WERI-Rb-1 (cell line): ENCODE results near the gene OSBPL8.
"Not testable (repeated sequence)": the region's sequence is repeated elsewhere in the genome, so short reads cannot be mapped to it uniquely, and the experiment has no call there.

Source experiments
- DNase-seq: peaks from one replicate; pipeline ENCODE4 v3.0.0-alpha.2; 2020
- H3K27ac ChIP-seq: fragments of 250-450 bp; sonication (Bioruptor Pico); 2 replicates; pipeline ENCODE4 v1.5.1; 2020; ENCODE audit warnings: mild to moderate bottlenecking, moderate library complexity
- H3K27me3 ChIP-seq: fragments of 250-450 bp; sonication (Bioruptor Pico); 2 replicates; pipeline ENCODE4 v1.5.1; 2021; ENCODE audit warnings: mild to moderate bottlenecking, low read depth, moderate library complexity; ENCODE audit not compliant: insufficient read depth, severe bottlenecking
- H3K36me3 ChIP-seq: fragments of 250-450 bp; sonication (Bioruptor Pico); 2 replicates; pipeline ENCODE4 v1.5.1; 2020; ENCODE audit warnings: mild to moderate bottlenecking, moderate library complexity
- H3K4me3 ChIP-seq: 2 replicates; pipeline ENCODE4 v1.5.1; 2011; ENCODE audit warnings: low read depth, mild to moderate bottlenecking, control low read depth, low read length
- H3K9me3 ChIP-seq: fragments of 250-450 bp; sonication (Bioruptor Pico); 2 replicates; pipeline ENCODE4 v1.5.1; 2021; ENCODE audit warnings: mild to moderate bottlenecking, moderate library complexity; ENCODE audit not compliant: severe bottlenecking
- CTCF ChIP-seq: IDR thresholded peaks from 2 replicates; pipeline ENCODE4 v1.5.1; 2011; ENCODE audit warnings: low read depth, mild to moderate bottlenecking, control low read depth, inconsistent platforms, low read length

Gene OSBPL8

GRCh38 chr12:76518699-76519098 lies 40.9 kb downstream of the OSBPL8 start:
- peaks cover 20% of the 10 kb centered on the region for H3K36me3 ChIP-seq
- no peak for DNase-seq
- H3K27me3 ChIP-seq: no peaks in the 10 kb centered on the region
- no peak for TF ChIP-seq CTCF
- no peaks in the 10 kb centered on the region for H3K9me3 ChIP-seq
- H3K27ac ChIP-seq: no peak overlapping the region
- no peak overlapping the region for H3K4me3 ChIP-seq

- TF ChIP-seq CTCF: no peak
- DNase-seq: no peak
- no peak overlapping the region for H3K27ac ChIP-seq
- H3K36me3 ChIP-seq: peaks cover 13% of the 10 kb centered on the region
- no peak overlapping the region for H3K4me3 ChIP-seq
- no peaks in the 10 kb centered on the region for H3K27me3 ChIP-seq
- H3K9me3 ChIP-seq: no peaks in the 10 kb centered on the region
These were observed 44.3 kb downstream of the OSBPL8 start for GRCh38 chr12:76515271-76515670.

DNA sequence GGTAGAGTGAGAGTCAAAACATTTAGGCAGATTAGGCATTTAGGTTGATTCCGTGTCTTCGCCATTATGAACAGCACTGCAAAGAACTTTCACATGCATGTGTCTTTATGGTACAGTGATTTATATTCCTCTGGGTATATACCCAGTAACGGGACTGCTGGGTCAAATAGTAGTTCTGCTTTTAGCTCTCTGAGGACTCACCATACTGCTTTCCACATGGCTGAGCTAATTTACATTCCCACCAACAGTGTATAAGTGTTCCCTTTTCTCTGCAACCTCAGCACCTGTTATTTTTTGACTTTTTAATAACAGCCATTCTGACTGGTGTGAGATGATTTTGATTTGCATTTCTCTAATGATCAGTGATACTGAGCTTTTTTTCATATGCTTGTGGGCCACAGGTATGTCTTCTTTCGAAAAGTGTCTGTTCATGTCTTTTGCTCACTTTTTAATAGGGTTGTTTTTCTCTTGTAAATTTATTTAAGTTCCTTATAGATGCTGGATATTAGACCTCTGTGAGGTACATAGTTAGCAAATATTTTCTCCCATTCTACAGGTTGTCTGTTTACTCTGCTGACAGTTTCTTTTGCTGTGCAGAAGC lies 48.4 kb downstream of the OSBPL8 start:
- not testable (repeated sequence) for H3K9me3 ChIP-seq, H3K27ac ChIP-seq, H3K4me3 ChIP-seq, H3K27me3 ChIP-seq, DNase-seq
- H3K36me3 ChIP-seq: peaks cover 20% of the 10 kb centered on the region

DNA sequence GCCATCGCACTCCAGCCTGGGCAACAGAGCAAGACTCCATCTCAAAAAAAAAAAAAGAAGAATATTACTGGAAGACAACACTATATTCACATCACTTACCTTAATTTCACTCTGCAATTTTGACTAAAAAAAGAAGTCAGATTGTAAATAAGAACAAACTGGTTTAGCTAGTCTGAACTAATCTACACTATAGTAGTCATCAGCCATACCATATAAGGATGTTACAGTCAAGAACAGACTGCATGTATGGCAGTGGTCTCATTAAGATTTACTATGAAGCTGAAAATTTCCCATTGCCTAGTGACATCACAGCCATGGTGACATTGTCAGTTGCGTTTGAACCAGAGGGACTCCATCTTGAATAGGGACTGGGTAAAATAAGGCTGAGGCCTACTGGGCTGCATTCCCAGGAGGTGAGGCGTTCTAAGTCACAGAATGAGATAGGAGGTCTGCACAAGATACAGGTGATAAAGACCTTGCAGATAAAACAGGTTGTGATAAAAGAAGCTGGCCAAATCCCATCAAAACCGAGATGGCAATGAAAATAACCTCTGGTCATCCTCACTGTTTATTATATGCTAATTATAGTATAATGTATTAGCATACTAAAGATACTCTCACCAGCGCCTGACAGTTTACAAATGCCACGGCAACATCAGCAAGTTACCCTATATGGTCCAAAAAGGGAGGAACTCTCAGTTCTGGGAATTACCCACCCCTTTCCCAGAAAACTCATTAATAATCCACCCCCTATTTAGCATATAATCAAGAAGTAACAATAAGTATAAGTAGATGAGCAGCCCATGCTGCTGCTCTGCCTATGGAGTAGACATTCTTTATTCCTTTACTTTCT lies 51.2 kb downstream of the OSBPL8 start:
- no peak for DNase-seq
- Histone ChIP-seq H3K9me3 (no peaks in the 10 kb centered on the region), H3K36me3 (peaks cover 12% of the 10 kb centered on the region), H3K4me3 (no peak overlapping the region), H3K27ac (no peak overlapping the region), H3K27me3 (no peaks in the 10 kb centered on the region)
- TF ChIP-seq CTCF: no peak

DNA sequence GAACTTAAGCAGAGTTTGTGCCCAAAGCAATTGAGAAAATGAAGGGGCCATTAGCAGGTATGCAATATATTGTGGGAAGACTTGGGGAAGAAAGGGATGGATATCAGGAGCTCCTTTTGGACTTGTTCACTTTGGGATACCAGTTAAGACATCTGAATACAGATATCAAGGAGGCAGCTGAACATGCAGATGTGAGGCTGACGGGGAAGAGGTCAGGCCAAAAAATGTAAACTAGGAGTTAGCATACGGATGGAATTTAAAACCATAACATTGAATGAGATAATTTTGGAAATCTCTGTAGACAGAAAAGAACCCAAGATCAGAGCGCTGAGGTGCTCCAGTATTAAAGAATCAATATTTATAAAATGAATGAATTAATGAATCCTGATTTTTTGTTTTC lies 53.4 kb downstream of the OSBPL8 start:
- Histone ChIP-seq H3K27ac (no peak overlapping the region), H3K9me3 (no peaks in the 10 kb centered on the region), H3K36me3 (peaks cover 14% of the 10 kb centered on the region), H3K4me3 (no peak overlapping the region), H3K27me3 (no peaks in the 10 kb centered on the region)
- no peak for TF ChIP-seq CTCF
- DNase-seq: no peak

DNA sequence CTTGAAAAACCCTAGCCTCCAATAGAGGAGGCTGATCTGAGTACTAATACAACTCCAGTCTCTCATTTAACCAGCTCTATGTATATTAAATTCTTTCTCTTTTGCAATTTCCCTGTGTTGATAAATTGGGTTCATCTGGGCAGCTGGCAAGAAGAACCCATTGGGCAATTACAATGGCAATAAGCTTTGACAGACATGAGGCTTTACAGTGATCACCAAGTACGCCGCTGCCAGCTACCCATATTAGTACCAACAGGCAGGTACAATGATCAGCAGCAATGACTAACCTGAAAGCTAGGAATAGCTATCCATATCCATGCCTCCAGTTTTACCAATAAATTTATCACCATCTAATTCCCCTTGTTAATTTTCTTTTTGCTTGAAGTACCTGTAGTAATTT lies 54.5 kb downstream of the OSBPL8 start:
- H3K4me3 ChIP-seq: no peak overlapping the region
- no peaks in the 10 kb centered on the region for H3K27me3 ChIP-seq
- H3K36me3 ChIP-seq: peaks cover 14% of the 10 kb centered on the region
- no peaks in the 10 kb centered on the region for H3K9me3 ChIP-seq
- H3K27ac ChIP-seq: no peak overlapping the region
- DNase-seq: no peak
- TF ChIP-seq CTCF: no peak
